Pancreas (tissue), 10 donors: ENCODE measurements around the gene TLCD2. TPM values are rescaled to one million over a fixed set of nuclear protein-coding genes. Genes with fewer than 3 reads are reported as not detected.

Experiments used
- ATAC-seq, 4 donors: fragments of 200-7000 bp; cut with Tn5 transposase; one replicate each; pipeline versions ENCODE4 v1.8.0 to v1.9.1; 2020; ENCODE audit warnings: mild to moderate bottlenecking in 4 of 4, moderate library complexity in 4 of 4
- DNase-seq, 6 donors: peaks; one replicate each; pipeline ENCODE4 v3.0.0-alpha.2; 2020
- FAIRE-seq: peaks from 2 replicates; lab custom pipeline; 2012; peaks lifted over from hg19 to GRCh38; lab: Jason Lieb, UNC
- H3K27ac ChIP-seq, 4 donors: fragments of 200-600 bp; sonication (generic); 1 replicate in 3 of 4; 2 replicates in 1 of 4; pipeline versions ENCODE4 v1.5.0 to v1.8.0; 2020
- H3K27me3 ChIP-seq, 4 donors: fragments of 200-600 bp; one replicate each; pipeline ENCODE4 v1.8.0; 2021
- H3K36me3 ChIP-seq, 3 donors: fragments of 200-600 bp; sonication (generic) in 1 of 3; one replicate each; pipeline versions ENCODE4 v1.5.0 to v1.8.0; 2020 to 2021
- H3K4me1 ChIP-seq, 3 donors: fragments of 200-600 bp; one replicate each; pipeline ENCODE4 v1.8.0; 2021
- H3K4me3 ChIP-seq, 4 donors: fragments of 200-600 bp; sonication (generic) in 2 of 4; one replicate each; pipeline versions ENCODE4 v1.5.0 to v1.8.0; 2020 to 2021
- H3K9me3 ChIP-seq, 4 donors: fragments of 200-600 bp; one replicate each; pipeline ENCODE4 v1.8.0; 2021
- CTCF ChIP-seq, 4 donors: fragments of 200-600 bp; sonication (generic) in 3 of 4; IDR thresholded peaks; one replicate each; pipeline versions ENCODE4 v1.5.0 to v1.8.0; 2021; ENCODE audit warnings: antibody characterized with exemption in 4 of 4
- WGBS, 2 donors: extraction: QIAGEN DNeasy Blood & Tissue Kit; methylation state at CpG; one replicate each; pipeline ENCODE4 v1.1.7; 2013; 5-methylcytosine and 5-hydroxymethylcytosine counted together
- intact Hi-C, 3 donors: fragments of 100-400 bp; cut with DNase I; formaldehyde crosslinking; loops; one replicate each; pipeline versions ENCODE4 v1.11.1 to v1.14.2; 2022
- polyA plus RNA-seq, 2 donors: library from polyadenylated mRNA; stranded (reverse); fragments of 200-250 nt; gene quantifications; one replicate each; pipeline ENCODE4 v1.2.3, GENCODE V29; 2013
- total RNA-seq, 6 donors: library from RNA; stranded (reverse); fragmentation: NEBNext Ultra II Directional in 4 of 6; extraction: Animal tissue kit (Norgen Biotek cat#: 25700) in 4 of 6; gene quantifications; one replicate each; pipeline versions ENCODE4 v1.2.1 to v1.2.4, GENCODE V29; 2021 to 2023
- donor health status: healthy with polysubstance abuse.
- donor health status: DM: no; HTN: no; CAD: no; lungs with moderate emphysema.
- donor health status: DM: no; HTN: no; CAD: no.
- donor health status: control.
- donor health status: control.
- donor health status: Bipolar disorder and iron deficiency.
- donor health status: DM: yes; HTN: yes; CAD: no.
- donor health status: DM: no; HTN: no; CAD: no.
- donor health status: DM: no; HTN: no; CAD: no.
- donor health status: DM: yes; HTN: yes; CAD: no.

Gene TLCD2
- total and polyA plus RNA-seq, 8 donors = 0.56 to 2.8 (median 1.4) TPM

GRCh38 chr17:1736348-1737281, 26.4 kb upstream of the TLCD2 start:
- intact Hi-C loops = no loop called here
- Histone ChIP-seq H3K9me3 (no peaks in the 10 kb centered on the region), H3K27ac (no peak overlapping the region), H3K27me3 (no peaks in the 10 kb centered on the region), H3K36me3 (peaks cover 0 to 6% (median 0%) of the 10 kb centered on the region in 3 donors), H3K4me1 (peaks cover 0 to 6% (median 0%) of the 10 kb centered on the region in 3 donors), H3K4me3 (no peak overlapping the region)
- ATAC-seq (peak in 3 of 4 donors; percentile 42 to 76 (median 51)), DNase-seq (peak in 2 of 6 donors; percentile 67 to 70), FAIRE-seq (no peak)
- 68 to 72% methylated on average over 25 of the region's 25 CpGs for WGBS, 2 donors
- no peak for TF ChIP-seq CTCF (IDR thresholded peaks at IDR 0.05)

- DNase-seq (peak in 2 of 6 donors; percentile 14 to 75), ATAC-seq (peak in 1 of 4 donors; percentile 12), FAIRE-seq (no peak)
- intact Hi-C loops = no loop called here
- Histone ChIP-seq H3K4me1 (peaks cover 0 to 6% (median 0%) of the 10 kb centered on the region in 3 donors), H3K4me3 (no peak overlapping the region), H3K36me3 (peaks cover 0 to 6% (median 0%) of the 10 kb centered on the region in 3 donors), H3K9me3 (no peaks in the 10 kb centered on the region), H3K27ac (no peak overlapping the region), H3K27me3 (no peaks in the 10 kb centered on the region)
- no peak for TF ChIP-seq CTCF (IDR thresholded peaks at IDR 0.05)
- 87 to 93% methylated on average over 16 to 17 of the region's 17 CpGs for WGBS, 2 donors
Observed at GRCh38 chr17:1735834-1736347, 25.7 kb upstream of the TLCD2 start.

- FAIRE-seq (no peak), ATAC-seq (no peak), DNase-seq (no peak)
- TF ChIP-seq CTCF (IDR thresholded peaks at IDR 0.05) = no peak
- Histone ChIP-seq H3K4me3 (no peak overlapping the region), H3K27me3 (no peaks in the 10 kb centered on the region), H3K4me1 (peaks cover 0 to 6% (median 0%) of the 10 kb centered on the region in 3 donors), H3K9me3 (no peaks in the 10 kb centered on the region), H3K36me3 (peaks cover 0 to 6% (median 0%) of the 10 kb centered on the region in 3 donors), H3K27ac (no peak overlapping the region)
- WGBS, 2 donors = 95 to 98% methylated on average over 10 of the region's 10 CpGs
- intact Hi-C loops = no loop called here
Observed at GRCh38 chr17:1735418-1735817, 25.2 kb upstream of the TLCD2 start.

GRCh38 chr17:1733759-1734158, 23.6 kb upstream of the TLCD2 start:
- H3K9me3 ChIP-seq = no peaks in the 10 kb centered on the region
- H3K27me3 ChIP-seq = no peaks in the 10 kb centered on the region
- ATAC-seq (no peak), DNase-seq (peak in 1 of 6 donors; percentile 70), FAIRE-seq (no peak)
- no peak overlapping the region for H3K27ac ChIP-seq
- peaks cover 0 to 6% (median 0%) of the 10 kb centered on the region in 3 donors for H3K4me1 ChIP-seq
- intact Hi-C loops = no loop called here
- TF ChIP-seq CTCF (IDR thresholded peaks at IDR 0.05) = no peak
- WGBS, 2 donors = 94 to 97% methylated on average over 38 of the region's 38 CpGs
- peaks cover 0 to 6% (median 0%) of the 10 kb centered on the region in 3 donors for H3K36me3 ChIP-seq
- no peak overlapping the region for H3K4me3 ChIP-seq
